RWPE2 (cell line): ENCODE measurements around the gene ZNF471.
A peak's percentile ranks its signal among the peaks of the same experiment; 100 is the strongest.

Source experiments
- ATAC-seq: fragments of 200-7000 bp; cut with Tn5 transposase; 3 replicates; pipeline ENCODE4 v1.9.1; 2021; ENCODE audit warnings: low read depth
- DNase-seq: peaks from one replicate; pipeline ENCODE4 v3.0.0-alpha.2; 2020; ENCODE audit warnings: low spot score
- H3K27ac ChIP-seq: fragments of 450-650 bp; 2 replicates; pipeline ENCODE4 v1.5.1; 2017; ENCODE audit warnings: mild to moderate bottlenecking; ENCODE audit not compliant: poor library complexity, severe bottlenecking
- H3K27me3 ChIP-seq: fragments of 250-450 bp; sonication (Bioruptor Pico); 2 replicates; pipeline ENCODE4 v1.5.1; 2021; ENCODE audit warnings: mild to moderate bottlenecking, moderate library complexity; ENCODE audit not compliant: insufficient read depth, poor library complexity, severe bottlenecking
- H3K36me3 ChIP-seq: fragments of 250-450 bp; sonication (Bioruptor Pico); 2 replicates; pipeline ENCODE4 v1.5.1; 2020; ENCODE audit warnings: low read depth, mild to moderate bottlenecking, moderate library complexity
- H3K4me1 ChIP-seq: fragments of 250-450 bp; sonication (Bioruptor Pico); 2 replicates; pipeline ENCODE4 v1.5.1; 2021; ENCODE audit warnings: mild to moderate bottlenecking, moderate library complexity; ENCODE audit not compliant: insufficient read depth, poor library complexity, severe bottlenecking
- H3K4me3 ChIP-seq: fragments of 250-450 bp; sonication (Bioruptor Pico); 2 replicates; pipeline ENCODE4 v1.5.1; 2021; ENCODE audit warnings: mild to moderate bottlenecking, moderate library complexity; ENCODE audit not compliant: severe bottlenecking
- H3K9me3 ChIP-seq: fragments of 250-450 bp; sonication (Bioruptor Pico); 2 replicates; pipeline ENCODE4 v1.5.1; 2021; ENCODE audit warnings: mild to moderate bottlenecking, moderate library complexity; ENCODE audit not compliant: severe bottlenecking
- CTCF ChIP-seq: fragments of 450-650 bp; IDR thresholded peaks from one replicate; pipeline ENCODE4 v1.5.1; 2017; ENCODE audit warnings: mild to moderate bottlenecking, moderate library complexity; ENCODE audit not compliant: poor library complexity, severe bottlenecking

Gene ZNF471

GRCh38 chr19:56554272-56554869 is 46.7 kb downstream of the ZNF471 start:
- Histone ChIP-seq H3K36me3 (peaks cover 28% of the 10 kb centered on the region), H3K4me1 (no peaks in the 10 kb centered on the region), H3K4me3 (no peak overlapping the region), H3K9me3 (peaks cover 20% of the 10 kb centered on the region), H3K27ac (no peak overlapping the region), H3K27me3 (no peaks in the 10 kb centered on the region)
- ATAC-seq (no peak), DNase-seq (no peak)
- no peak for TF ChIP-seq CTCF

GRCh38 chr19:56562766-56563165 is 55.1 kb downstream of the ZNF471 start:
- H3K27ac ChIP-seq: no peak overlapping the region
- H3K36me3 ChIP-seq: 0 out of 2 replicates have a peak, but pooled peaks cover 3% of the 10 kb centered on the region
- no peak overlapping the region for H3K4me3 ChIP-seq

GRCh38 chr19:56566904-56567273 is 59.2 kb downstream of the ZNF471 start:
- no peak for DNase-seq

More at GRCh38 chr19:56562766-56563165, 55.1 kb downstream of the ZNF471 start:
- Histone ChIP-seq H3K27me3 (no peaks in the 10 kb centered on the region), H3K4me1 (no peaks in the 10 kb centered on the region), H3K9me3 (peaks cover 21% of the 10 kb centered on the region)
- TF ChIP-seq CTCF: no peak
- no peak for DNase-seq
- no peak for ATAC-seq

DNA sequence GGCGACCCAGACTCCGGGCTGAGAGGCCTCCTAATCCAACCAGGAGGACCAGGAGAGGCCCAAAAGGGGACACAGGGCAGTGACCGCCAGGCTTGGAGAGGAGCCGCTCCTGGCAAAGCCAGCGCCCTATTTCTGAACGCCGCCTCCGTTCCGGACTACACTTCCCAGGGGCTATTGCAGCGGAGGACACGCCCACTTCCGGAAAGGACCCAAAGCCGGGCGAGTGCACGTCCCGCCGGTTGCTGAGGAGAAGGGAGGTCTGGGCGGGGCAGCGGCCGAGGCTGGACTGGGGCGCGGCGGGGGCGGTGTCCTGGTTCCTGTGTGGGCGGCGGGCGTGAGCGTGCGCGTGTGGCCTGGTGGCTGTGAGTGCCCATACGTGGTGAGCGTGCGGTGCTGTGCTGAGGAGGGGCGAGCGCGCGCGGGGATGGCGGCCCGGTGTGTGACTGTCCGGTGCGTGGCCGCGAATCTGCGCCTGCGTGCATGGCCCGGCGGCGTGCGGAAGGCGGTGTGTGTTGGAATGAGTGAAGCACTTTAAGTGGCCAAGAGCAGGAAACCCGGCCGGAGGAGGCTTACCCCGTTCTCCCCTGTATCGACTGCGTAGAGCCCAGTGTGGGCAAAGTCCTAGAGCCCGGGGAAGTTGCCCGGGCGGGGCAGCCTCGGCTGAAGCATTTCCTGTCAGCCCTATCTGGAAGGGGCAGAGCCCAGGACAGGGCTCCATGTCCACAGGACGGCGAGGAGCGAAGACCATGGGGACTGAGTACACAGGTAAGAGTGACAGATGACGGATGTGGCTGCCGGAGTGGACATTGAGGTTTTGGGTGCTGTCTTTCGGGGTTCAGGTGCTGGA is 59.8 kb downstream of the ZNF471 start, which contains the start of gene ZNF470:
ZNF470 (plus strand) TSS at position 195 of the 847 bp plus-strand sequence. CDS start 2,844 bp downstream, outside the sequence.
- peak within 1 kb of the TSS; percentile 70 for H3K4me3 ChIP-seq
- H3K27ac ChIP-seq: peak within 1 kb of the TSS; percentile 38
- peak; percentile 89 for DNase-seq
- TF ChIP-seq CTCF: no peak
- ATAC-seq: peak; percentile 95
- H3K36me3 ChIP-seq: peaks cover 16% of the 10 kb centered on the region
- peaks cover 26% of the 10 kb centered on the region for H3K9me3 ChIP-seq
- no peaks in the 10 kb centered on the region for H3K4me1 ChIP-seq
- no peaks in the 10 kb centered on the region for H3K27me3 ChIP-seq

More at GRCh38 chr19:56566904-56567273, 59.2 kb downstream of the ZNF471 start:
- Histone ChIP-seq H3K9me3 (peaks cover 30% of the 10 kb centered on the region), H3K27ac (peak overlapping the region; percentile 38), H3K36me3 (peaks cover 16% of the 10 kb centered on the region), H3K27me3 (no peaks in the 10 kb centered on the region), H3K4me3 (peak overlapping the region; percentile 70), H3K4me1 (no peaks in the 10 kb centered on the region)
- ATAC-seq: peak; percentile 53
- no peak for TF ChIP-seq CTCF
